NCI-H146 treated with DMSO at 0.1 percent for 48 hours (cell line): ENCODE data around the gene OR11G2.
"Not testable (repeated sequence)": the region's sequence is repeated elsewhere in the genome, so short reads cannot be mapped to it uniquely, and the experiment has no call there.

Source experiments
- DNase-seq: peaks from one replicate; lab custom pipeline; 2025; ENCODE audit not compliant: unreplicated experiment; lab: John Stamatoyannopoulos, UW

Gene OR11G2

DNA sequence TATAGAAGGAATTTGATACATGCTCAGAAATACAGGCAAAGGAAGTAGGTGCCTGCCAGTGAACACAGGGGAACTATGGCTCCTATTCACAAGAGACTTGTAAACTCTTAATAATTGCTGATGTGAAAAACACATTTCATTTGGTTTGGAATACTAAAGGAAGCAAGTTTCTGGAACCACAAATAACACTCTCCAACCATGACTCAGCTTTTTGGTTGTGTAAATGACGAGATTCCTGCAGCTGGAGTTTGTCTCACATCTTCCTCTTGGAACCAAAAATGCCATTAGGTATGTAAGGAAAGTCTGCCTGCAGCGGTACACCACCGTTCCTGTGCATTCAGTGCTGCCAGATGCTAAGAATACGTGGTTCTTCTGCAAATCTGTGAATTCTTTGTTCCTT, 28.3 kb downstream of the OR11G2 start:
- no peak for DNase-seq

DNA sequence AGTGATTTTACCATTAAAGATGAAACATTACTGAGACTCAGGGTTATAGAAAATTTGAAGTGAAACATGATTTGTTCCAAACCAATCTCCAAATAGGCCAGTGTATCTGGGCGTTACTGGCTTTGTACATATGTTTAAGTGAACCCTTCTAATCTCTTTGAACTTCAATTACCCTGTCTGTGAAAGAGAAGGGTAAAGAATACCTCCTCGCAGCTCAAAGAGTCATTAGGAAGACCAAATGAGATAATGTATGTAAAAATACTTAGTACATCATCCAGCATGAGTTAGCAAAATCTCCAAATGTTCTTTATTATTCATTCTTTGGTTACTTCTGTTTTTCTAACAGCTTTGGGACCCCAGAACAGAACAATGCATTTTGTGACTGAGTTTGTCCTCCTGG, 32.7 kb downstream of the OR11G2 start, which contains the start of gene OR11H6:
OR11H6 (plus strand) TSS at position 301 of the 400 bp plus-strand sequence; CDS start at position 301, 0 bp downstream.
- no peak for DNase-seq

DNA sequence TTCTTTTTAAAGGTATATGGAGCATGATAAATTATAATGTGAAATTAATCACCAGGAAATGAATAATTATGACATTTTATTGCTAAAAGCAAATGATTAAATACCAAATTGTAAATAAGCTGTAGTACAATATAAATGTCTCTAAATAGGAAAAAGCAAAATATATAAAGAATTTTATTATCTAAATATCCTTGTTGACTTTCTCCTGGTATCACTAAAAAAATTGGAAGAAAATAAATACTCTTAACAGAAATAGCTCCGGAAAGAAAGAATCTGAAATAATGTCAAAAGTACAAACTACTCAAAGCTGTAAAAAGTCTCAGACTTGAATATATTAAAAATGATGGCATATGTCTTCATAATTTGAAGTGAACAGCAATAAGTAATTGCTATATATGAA, 38.0 kb downstream of the OR11G2 start, which contains the start of gene OR11H7:
OR11H7 (plus strand) TSS at position 301 of the 400 bp plus-strand sequence.
- DNase-seq = no peak

DNA sequence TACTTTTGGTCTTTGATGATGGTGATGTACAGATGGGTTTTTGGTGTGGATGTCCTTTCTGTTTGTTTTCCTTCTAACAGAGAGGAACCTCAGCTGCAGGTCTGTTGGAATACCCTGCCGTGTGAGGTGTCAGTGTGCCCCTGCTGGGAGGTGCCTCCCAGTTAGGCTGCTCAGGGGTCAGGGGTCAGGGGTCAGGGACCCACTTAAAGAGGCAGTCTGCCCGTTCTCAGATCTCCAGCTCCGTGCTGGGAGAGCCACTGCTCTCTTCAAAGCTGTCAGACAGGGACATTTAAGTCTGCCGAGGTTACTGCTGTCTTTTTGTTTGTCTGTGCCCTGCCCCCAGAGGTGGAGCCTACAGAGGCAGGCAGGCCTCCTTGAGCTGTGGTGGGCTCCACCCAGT, 44.7 kb downstream of the OR11G2 start:
- DNase-seq = not testable (repeated sequence)

DNA sequence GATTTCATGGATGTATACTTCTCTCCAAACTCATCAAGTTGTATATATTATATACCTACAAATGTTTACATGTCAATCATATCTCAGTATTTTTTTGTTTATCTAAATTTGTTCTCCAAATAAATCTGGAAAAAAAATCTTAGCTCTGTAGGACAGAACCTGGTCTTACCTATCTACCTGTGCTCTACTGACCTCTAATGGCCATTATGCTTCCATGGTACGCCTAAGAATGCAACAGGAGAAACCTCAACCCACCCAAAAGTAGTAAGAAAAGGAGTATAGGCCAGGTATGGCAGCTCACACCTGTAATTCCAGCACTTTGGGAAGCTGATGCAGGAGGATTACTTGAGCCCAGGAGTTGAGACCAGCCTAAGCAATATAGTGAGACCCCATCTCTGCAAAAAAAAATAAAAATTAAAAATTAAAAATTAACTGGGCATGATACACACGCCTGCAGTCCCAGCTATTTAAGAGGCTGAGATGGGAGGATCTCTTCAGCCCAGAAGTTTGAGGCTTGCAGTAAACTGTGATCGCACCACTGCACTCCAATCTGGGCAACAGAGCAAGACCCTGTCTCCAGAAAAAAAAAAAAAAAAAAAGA, 57.0 kb downstream of the OR11G2 start:
- DNase-seq = no peak
